Measurements from ENCODE around the gene RHBDL1.

DNA sequence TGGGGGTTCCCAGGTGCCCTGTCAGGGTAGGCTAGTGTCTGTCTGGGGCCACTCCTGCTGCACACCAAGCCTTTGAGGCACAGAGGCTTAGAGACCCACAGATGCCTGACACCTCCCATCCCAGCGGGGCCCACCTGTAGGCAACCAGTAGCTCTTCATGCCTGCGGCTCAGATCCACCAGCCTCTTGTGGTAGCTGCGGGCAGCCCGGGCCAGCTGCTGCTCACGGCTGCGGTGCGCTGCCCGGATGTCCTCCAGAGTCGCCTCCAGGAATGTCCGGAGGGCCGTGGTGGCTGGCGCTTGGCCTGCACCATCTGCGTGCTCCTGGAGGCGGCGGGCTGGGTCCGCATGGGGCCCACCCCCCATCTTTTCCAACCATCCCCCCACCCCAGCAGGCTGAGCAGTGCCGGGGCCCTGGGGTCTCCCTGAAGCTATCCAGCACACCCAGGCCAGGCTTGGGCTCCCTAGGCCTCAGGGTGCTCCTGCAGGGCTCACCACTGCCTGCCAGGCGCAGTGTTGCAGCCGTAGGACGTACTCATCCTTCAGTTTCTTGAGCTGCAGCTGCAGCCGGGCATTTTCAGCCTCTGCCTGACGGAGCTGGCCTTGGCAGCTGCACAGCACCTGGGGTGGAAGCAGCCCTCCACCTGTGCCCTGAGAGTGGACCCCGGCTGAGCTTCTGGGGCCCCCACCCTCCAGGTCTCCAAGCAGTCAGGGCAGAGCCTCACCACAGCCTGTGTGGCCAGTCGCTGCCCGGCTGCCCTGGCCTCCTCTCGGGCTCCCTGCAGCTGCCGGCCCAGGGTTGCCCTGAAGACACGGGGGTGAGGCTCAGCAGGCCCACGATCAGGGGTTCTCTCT lies 48.9 kb downstream of the RHBDL1 start:
- TF ChIP-seq GABPA (IDR thresholded peaks at IDR 0.05 in 1 of 2, conservative IDR thresholded peaks at IDR 0.05 in 1 of 2) (no peak), EGR1 (IDR thresholded peaks at IDR 0.05; ENCODE audit: low read depth in 2 of 2) (no peak), RXRA (IDR thresholded peaks at IDR 0.05) (no peak), CTCF (IDR thresholded peaks at IDR 0.05; ENCODE audit: low read depth, low read length, missing input control) (no peak), TAF1 (conservative IDR thresholded peaks at IDR 0.05) (no peak), FOXA1 (IDR thresholded peaks at IDR 0.05) (no peak)
- TF ChIP-seq, protein P1, sequence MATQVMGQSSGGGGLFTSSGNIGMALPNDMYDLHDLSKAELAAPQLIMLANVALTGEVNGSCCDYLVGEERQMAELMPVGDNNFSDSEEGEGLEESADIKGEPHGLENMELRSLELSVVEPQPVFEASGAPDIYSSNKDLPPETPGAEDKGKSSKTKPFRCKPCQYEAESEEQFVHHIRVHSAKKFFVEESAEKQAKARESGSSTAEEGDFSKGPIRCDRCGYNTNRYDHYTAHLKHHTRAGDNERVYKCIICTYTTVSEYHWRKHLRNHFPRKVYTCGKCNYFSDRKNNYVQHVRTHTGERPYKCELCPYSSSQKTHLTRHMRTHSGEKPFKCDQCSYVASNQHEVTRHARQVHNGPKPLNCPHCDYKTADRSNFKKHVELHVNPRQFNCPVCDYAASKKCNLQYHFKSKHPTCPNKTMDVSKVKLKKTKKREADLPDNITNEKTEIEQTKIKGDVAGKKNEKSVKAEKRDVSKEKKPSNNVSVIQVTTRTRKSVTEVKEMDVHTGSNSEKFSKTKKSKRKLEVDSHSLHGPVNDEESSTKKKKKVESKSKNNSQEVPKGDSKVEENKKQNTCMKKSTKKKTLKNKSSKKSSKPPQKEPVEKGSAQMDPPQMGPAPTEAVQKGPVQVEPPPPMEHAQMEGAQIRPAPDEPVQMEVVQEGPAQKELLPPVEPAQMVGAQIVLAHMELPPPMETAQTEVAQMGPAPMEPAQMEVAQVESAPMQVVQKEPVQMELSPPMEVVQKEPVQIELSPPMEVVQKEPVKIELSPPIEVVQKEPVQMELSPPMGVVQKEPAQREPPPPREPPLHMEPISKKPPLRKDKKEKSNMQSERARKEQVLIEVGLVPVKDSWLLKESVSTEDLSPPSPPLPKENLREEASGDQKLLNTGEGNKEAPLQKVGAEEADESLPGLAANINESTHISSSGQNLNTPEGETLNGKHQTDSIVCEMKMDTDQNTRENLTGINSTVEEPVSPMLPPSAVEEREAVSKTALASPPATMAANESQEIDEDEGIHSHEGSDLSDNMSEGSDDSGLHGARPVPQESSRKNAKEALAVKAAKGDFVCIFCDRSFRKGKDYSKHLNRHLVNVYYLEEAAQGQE (IDR thresholded peaks at IDR 0.05): no peak

All from liver (tissue), 3 donors.